GM18909 (cell line): ENCODE results near the gene ZNF597.
A peak's percentile ranks its signal among the peaks of the same experiment; 100 is the strongest.

Experiments used
- ATAC-seq: cut with Tn5 transposase; IDR thresholded peaks from one replicate; pipeline ENCODE4 v1.9.1; 2021; ENCODE audit warnings: mild to moderate bottlenecking; ENCODE audit not compliant: unreplicated experiment, poor library complexity

The ZNF597 gene

GRCh38 chr16:3458278-3458851 lies 15.1 kb upstream of the ZNF597 start:
- peak; percentile 17 for ATAC-seq

DNA sequence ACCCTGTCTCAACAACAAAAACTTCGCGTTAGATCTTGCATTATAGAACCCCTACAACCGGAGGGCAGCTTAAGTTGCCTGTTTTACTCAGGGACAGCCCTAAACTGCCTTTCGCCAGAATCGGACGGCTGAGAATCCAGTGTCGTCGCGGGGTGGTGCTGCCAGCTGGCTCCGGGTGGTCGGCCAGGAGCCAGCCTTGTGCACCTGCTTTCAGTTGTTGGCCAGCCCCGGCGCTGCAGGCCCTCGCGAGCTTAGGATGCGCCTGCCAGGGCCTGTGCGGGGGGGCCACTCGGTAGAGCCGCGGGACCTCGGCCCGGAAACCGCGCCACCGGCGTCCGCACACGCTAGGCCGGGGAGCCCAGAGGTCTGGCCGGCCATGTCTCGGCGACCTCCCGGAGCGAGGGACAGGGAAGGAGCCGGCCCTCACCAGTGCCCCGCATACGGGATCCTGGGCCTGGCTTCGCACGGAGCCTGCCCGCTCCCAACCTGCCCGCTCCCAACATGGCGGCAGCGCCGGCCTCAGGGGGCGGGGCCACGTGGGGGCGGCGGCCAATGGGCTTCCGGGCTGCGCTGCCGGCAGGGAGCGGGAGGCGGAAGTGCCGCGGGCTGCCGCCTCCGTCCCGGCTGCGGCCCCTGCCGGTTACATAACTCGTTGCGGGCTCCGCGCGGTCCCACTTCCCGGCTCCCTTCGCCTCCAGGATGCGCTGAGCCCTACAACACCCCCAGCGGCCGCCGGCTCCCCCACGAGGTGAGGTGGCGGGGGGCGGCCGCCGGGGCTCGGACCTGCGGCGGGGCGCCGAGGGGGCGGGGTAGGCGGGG lies 14.3 kb upstream of the ZNF597 start:
- peak; percentile 79 for ATAC-seq

DNA sequence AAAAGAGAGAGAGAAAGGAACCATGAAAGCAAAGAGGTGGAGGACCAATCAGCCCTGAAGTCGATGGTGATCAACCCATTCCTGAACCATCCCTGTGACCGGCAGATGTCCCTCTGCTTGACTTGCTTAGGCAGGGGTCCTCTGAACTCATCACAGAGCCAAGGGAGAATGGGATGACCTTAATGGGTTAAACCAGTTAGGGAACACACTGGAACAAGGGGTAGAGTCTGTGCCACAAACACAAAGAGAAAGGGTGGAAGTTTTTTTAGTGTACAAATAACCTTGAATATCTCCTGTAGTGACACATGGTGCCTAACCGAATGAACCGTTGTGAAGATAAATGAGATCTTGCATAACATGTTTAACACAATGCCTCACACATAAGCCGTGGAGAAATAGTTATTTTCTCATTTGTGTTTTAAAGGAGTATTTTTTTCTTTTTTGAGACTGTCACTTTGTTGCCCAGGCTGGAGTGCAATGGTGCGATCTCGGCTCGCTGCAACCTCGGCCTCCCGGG lies 11.4 kb upstream of the ZNF597 start:
- ATAC-seq = no peak

- no peak for ATAC-seq
These were observed 10.8 kb upstream of the ZNF597 start for GRCh38 chr16:3454093-3454492.

DNA sequence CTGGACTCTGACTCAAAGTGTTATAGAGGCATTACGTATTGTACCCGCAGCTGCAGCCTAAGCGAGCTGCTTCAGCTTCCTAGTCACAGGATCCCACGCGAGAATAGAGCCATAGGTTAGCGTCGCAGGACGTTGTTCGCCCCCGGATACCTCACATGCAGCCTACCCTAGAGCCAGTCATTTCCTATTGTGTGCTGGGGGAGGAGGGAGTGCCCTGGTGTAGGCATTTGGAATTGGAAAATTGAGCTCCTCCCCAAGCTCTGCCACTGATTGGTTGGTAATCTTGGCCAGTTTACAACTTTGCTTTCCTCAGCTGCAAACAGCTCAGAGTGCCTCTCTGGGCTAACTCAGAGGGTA lies 706 bp upstream of the ZNF597 start:
- peak; percentile 26 for ATAC-seq

- ATAC-seq = no peak
These were observed 3.7 kb downstream of the ZNF597 start for GRCh38 chr16:3439637-3440036.

DNA sequence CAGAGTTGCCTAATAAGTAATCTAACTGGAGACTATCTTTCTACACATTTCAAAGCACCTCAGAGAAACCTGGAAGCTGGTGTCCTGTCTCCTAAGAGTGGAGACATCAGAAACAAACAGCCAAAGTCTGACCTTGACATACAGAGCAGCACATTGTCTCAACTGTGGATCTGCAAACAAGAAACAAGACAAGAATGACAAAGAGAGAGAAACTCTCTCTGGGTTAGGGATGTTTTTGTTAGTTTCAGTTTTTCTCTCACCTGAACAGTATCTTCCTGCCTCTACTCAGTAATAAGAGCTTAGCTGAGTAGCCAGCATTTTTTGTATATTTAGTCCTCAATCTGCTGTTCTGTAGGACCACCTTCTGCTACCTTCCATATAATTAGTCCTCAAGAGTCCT lies 8.9 kb downstream of the ZNF597 start:
- ATAC-seq = no peak

- ATAC-seq = no peak
These were observed 11.5 kb downstream of the ZNF597 start for GRCh38 chr16:3431779-3432219.

DNA sequence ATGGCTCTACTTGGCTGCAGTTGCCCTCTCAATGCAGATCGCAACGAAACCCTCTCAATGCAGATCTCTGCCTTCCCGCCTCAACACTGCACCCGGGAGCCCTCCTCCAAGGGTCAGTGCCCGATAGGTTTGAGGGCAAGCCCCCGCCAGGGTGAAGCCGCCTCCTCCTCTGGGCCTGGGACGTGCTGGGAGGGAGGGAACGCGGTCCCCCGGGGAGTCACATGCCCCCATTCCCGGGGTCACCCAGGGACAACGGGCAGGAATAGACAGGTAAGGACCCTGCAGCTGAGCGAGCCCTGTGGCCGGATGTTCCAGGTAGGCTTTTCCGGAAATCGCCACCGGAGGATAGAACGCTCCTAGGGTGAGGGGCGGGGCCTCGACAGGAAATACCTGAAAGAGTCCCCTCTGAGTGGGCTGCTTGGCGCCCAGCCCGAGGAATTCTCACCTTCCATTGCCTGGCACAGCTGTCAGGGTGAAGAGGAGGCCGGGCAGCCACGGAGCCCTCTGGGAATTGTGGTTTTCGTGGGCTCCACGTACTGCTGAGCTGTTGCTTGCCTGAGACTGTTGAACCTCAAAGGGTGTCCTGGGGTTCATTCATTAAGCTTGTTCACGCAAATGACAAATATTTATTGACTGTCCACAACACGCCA lies 29.4 kb downstream of the ZNF597 start:
- no peak for ATAC-seq

GRCh38 chr16:3408561-3409197 lies 34.6 kb downstream of the ZNF597 start:
- ATAC-seq = no peak

DNA sequence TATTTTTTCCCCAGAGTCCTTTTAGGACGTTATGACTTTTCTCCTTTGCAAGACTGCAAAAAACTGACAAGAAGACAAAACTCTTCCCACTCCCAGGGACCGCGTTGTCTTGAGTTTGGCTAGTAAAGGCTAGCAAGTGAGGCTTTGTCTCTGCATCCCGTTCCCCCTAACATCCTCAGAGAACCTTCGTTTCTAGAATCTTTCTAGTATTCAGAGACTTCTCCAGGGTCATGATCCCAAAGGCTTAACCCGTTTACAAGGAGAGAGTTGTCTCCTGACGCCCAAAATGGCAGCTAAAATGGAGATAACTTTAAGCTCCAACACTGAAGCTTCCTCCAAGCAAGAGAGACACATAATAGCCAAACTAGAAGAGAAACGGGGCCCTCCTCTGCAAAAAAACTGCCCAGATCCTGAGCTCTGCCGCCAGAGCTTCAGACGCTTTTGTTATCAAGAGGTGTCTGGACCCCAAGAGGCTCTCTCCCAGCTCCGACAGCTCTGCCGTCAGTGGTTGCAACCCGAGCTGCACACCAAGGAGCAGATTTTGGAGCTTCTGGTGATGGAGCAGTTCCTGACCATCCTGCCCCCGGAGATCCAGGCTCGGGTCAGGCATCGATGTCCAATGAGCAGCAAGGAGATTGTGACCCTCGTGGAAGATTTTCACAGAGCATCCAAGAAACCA lies 41.4 kb downstream of the ZNF597 start:
- no peak for ATAC-seq

- peak; percentile 96 for ATAC-seq
These were observed 42.3 kb downstream of the ZNF597 start, which contains the start of the genes ZNF174 and ZSCAN32 for GRCh38 chr16:3400779-3401688. ZNF174 (plus strand) TSS chr16:3401215; CDS start chr16:3402005, 790 bp downstream. ZSCAN32 (minus strand) TSS chr16:3401004; CDS start chr16:3397557, 3,447 bp downstream.

GRCh38 chr16:3400446-3400778 lies 42.9 kb downstream of the ZNF597 start:
- ATAC-seq = no peak

- no peak for ATAC-seq
These were observed 53.5 kb downstream of the ZNF597 start for GRCh38 chr16:3389663-3390338.

DNA sequence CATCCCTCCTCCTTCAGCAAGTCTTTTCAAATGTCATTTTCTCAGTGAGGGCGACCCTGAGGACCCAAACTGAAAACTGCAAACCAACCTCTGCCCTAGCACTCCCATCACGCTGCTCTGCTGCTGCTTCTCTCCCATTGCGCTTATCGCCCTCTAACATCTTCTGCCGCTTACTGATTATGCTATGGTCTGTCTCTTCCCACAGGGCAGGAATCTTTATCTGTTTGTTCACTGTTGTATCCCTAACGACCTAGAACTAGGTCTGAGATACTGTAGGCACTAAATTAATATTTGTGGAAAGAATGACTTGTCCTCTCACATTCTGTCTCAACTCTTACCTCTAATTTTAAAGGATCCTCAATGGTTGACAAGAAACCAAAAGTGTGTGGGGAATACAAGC lies 55.0 kb downstream of the ZNF597 start:
- no peak for ATAC-seq

- ATAC-seq = no peak
These were observed 60.3 kb downstream of the ZNF597 start for GRCh38 chr16:3383045-3383448.
